ENCODE measurements around the gene MXRA7.

- no peak for TF ChIP-seq CTCF (IDR thresholded peaks at IDR 0.05)
- no peak for TF ChIP-seq POLR2A (IDR thresholded peaks at IDR 0.05)
Measured at GRCh38 chr17:76683011-76683755, 27.6 kb downstream of the MXRA7 start.
